Epithelial cell of proximal tubule (primary cell): ENCODE data around the gene ERC2. TPM values are rescaled to one million over a fixed set of nuclear protein-coding genes. Genes with fewer than 3 reads are reported as not detected.

Experiments
- DNase-seq: peaks from one replicate; pipeline ENCODE4 v3.0.0-alpha.2; 2011; ENCODE audit warnings: low read depth
- H3K4me3 ChIP-seq: 2 replicates; pipeline ENCODE4 v1.5.1; 2011; ENCODE audit warnings: low read depth, mild to moderate bottlenecking, low read length
- total RNA-seq: library from RNA; depleted of rRNA; stranded (reverse); fragments of >200 nt; gene quantifications from 2 replicates; pipeline ENCODE4 v1.2.3, GENCODE V29; 2015
- TF ChIP-seq, protein P1 (sequence below): conservative IDR thresholded peaks from 2 replicates; pipeline ENCODE4 v1.5.1; 2012; ENCODE audit warnings: low read depth, mild to moderate bottlenecking, low read length

The ERC2 gene
- total RNA-seq, 1 donor from 2014 or later: 2.7 TPM

DNA sequence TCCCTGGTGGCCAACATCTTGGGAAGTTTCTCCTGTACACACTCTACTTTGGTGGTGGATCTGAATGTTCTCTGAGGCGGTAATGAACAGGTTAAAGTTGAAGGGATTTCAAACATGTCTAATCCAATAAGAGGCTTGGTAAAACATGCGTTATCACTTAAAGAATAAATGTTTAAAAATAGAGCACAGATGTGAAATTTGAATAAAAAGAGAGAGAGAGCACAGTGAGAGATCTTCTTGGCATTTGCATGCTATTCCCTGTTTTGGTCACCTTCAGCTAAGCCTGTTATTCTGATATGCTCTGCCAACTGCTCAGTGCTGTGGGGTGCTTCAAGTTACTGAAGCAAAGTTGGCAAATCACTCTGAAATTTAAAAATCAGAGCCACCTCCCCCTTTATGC, 743.4 kb downstream of the ERC2 start:
- no peak for DNase-seq
- TF ChIP-seq, protein P1, sequence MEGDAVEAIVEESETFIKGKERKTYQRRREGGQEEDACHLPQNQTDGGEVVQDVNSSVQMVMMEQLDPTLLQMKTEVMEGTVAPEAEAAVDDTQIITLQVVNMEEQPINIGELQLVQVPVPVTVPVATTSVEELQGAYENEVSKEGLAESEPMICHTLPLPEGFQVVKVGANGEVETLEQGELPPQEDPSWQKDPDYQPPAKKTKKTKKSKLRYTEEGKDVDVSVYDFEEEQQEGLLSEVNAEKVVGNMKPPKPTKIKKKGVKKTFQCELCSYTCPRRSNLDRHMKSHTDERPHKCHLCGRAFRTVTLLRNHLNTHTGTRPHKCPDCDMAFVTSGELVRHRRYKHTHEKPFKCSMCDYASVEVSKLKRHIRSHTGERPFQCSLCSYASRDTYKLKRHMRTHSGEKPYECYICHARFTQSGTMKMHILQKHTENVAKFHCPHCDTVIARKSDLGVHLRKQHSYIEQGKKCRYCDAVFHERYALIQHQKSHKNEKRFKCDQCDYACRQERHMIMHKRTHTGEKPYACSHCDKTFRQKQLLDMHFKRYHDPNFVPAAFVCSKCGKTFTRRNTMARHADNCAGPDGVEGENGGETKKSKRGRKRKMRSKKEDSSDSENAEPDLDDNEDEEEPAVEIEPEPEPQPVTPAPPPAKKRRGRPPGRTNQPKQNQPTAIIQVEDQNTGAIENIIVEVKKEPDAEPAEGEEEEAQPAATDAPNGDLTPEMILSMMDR: no peak
- H3K4me3 ChIP-seq: no peak overlapping the region

DNA sequence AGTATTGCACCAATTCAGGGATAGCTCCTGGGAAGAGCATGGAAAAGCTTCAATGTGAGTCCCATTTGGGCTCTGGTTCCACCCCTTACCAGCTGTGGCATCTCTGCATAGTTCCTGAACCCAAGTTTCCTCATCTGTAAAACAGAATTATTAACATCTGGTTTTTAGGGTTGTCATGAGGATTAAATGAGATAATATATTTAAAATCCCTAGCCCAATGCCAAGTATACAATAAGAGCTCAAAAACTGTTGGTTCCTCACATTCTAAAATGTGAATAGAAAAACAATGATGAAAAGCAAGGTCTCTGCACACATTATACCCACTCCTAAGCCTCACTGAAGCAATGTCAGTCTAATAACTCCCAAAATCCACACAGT, 743.9 kb downstream of the ERC2 start:
- H3K4me3 ChIP-seq: no peak overlapping the region
- no peak for DNase-seq
- TF ChIP-seq, protein P1: no peak

DNA sequence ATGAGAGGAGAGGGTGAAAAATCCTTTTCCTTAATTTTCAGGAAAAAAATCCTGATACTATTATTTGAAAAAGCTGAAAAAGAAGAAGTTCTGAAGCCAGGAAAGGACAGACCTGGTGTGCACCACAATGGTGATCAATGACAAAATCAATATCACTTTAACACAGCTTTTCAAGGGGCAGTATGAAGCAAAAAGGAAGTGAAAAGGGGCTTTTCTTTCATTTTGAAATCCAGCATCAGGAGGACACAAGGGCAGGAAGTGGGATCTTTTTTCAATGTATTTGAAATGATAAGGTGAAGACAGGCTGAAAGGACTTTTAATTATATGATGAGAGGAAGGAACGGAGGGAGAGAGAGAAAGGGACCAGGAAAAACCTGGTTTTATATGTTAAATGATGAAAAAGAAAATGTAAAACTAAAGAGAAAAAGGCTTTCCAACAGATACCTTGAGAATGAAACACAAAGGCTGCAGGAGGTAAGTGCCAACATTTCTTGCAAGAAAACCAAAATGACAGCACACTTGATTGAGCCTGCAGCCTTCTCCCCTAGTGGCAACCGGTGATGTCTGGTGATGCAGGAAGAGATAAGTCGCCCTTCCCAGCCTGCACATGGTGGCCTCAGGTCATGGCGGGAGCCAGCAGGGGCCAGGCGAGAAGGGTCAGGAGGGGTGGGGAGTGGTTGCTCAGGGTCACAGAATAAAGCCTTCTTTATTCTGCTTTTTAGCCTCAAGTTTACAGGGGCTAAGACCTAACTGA, 744.4 kb downstream of the ERC2 start:
- no peak overlapping the region for H3K4me3 ChIP-seq
- DNase-seq: no peak
- TF ChIP-seq, protein P1: no peak

DNA sequence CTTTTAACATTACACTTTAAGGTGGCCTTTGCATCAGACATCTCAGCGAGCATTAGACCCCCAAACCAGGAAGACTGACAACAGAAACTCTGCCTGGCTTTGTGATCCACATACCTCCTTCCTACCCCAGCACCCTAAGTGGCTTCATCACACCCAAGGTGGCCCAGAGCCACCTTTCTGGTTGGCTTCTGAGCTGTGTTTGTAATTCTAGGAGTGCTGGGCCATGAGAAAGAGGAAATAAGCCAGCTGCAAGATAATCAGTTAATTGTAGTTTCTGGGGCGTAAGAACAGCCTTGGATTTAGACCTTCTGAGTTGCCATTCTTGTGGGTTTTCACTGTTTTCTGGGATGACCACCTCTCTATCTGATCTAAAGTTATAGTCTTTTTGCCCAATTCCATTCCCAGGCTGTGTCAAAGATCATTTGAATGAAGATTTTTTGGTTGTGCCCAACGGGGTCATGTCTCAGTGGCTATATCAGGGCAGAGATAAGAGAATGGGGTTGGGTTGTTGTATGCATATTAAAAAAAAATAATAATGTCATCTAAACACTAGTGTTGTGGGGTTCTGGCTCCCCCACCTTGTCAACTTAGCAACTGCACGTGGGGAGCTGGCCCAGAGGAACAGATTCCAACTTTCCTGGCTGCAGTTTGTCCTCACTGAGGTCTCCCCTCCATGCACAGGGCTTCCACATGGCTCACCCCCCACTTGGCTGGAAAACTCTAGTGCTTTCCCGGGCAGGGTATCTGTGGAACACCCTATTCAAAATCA, 746.4 kb downstream of the ERC2 start:
- H3K4me3 ChIP-seq: no peak overlapping the region
- DNase-seq: no peak
- TF ChIP-seq, protein P1: peak; percentile 62

DNA sequence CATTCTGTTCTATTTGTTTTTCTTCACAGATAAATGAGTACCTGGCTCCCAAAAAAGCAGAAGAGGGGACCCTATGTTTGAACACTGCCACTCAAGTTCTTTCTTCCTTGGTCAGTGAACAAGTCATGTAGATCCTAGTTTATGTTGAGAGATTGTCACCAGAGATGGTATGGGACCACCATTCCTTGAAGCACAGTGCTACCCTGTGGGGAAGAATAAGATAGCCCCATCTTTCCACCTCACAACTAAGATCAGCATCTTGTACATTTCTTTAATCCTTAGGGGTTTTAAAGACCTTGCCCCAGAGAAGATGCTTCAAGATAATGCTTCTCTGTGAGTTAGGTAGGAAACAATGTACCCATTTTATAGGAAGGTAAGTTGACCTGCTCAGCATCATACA, 747.7 kb downstream of the ERC2 start:
- no peak overlapping the region for H3K4me3 ChIP-seq
- DNase-seq: no peak
- TF ChIP-seq, protein P1: peak; percentile 43

DNA sequence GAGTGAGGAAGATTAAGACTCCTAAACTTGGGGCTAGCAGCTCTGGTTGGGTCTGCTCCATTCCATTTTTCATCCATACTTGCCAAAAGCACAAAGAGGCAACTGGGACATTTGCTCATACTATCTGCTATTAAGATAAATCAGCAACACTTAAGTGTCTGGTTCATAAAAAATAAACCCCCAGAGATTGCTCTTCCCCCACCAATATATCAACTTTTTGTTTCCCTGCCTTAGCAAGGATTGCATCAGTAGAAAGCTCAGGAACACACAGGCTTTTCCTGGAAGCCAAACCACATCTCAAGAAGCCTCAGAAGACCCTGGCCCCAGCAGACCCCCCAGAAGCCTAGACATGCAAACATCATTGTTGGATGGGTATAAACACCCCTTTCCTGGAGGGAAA, 748.8 kb downstream of the ERC2 start:
- TF ChIP-seq, protein P1: no peak
- H3K4me3 ChIP-seq: no peak overlapping the region
- no peak for DNase-seq
